H1 (cell line): ENCODE measurements around the gene PTGER3. TPM values are rescaled to one million over a fixed set of nuclear protein-coding genes. Genes with fewer than 3 reads are reported as not detected.

Source experiments
- ASH2L ChIP-seq: fragments of 200-600, 300-600 bp; sonication (generic); IDR thresholded peaks from one replicate; pipeline ENCODE4 v1.7.1; 2017; ENCODE audit warnings: low read length
- EZH2 ChIP-seq: fragments of 200-600 bp; sonication (generic); IDR thresholded peaks from 2 replicates; pipeline ENCODE4 v1.7.1; 2012; ENCODE audit warnings: low read depth, mild to moderate bottlenecking, moderate library complexity, low read length, inconsistent platforms; ENCODE audit not compliant: severe bottlenecking
- HDAC2 ChIP-seq, 2 experiments: fragments of 300-600 bp in 1 of 2; sonication (generic) in 1 of 2; IDR thresholded peaks; 2 replicates each; pipeline ENCODE4 v1.6.1; 2011 to 2012; ENCODE audit warnings: low read depth in 2 of 2, low read length in 2 of 2, mild to moderate bottlenecking in 2 of 2, moderate library complexity in 2 of 2, borderline replicate concordance in 1 of 2, inconsistent platforms in 1 of 2
- MAFK ChIP-seq: IDR thresholded peaks from 2 replicates; pipeline ENCODE4 v1.6.1; 2012; ENCODE audit warnings: low read depth, mild to moderate bottlenecking, improper control_type of control experiment, low read length
- NANOG ChIP-seq: IDR thresholded peaks from 2 replicates; pipeline ENCODE4 v1.6.1; 2011; ENCODE audit warnings: low read length, low read depth, mild to moderate bottlenecking, inconsistent platforms; ENCODE audit not compliant: insufficient read depth, poor library complexity, severe bottlenecking
- PHF8 ChIP-seq: fragments of 200-600 bp; sonication (generic); conservative IDR thresholded peaks from 2 replicates; pipeline ENCODE4 v1.7.1; 2012; ENCODE audit warnings: low read depth, mild to moderate bottlenecking, inconsistent platforms, low read length, moderate library complexity
- POLR2AphosphoS5 ChIP-seq: IDR thresholded peaks from 2 replicates; pipeline ENCODE4 v1.6.1; 2011; ENCODE audit warnings: low read depth, low read length
- RAD21 ChIP-seq, 2 experiments: IDR thresholded peaks in 1 of 2; conservative IDR thresholded peaks in 1 of 2; 2 replicates each; pipeline ENCODE4 v1.6.1; 2011; ENCODE audit warnings: low read depth in 2 of 2, low read length in 2 of 2, improper control_type of control experiment in 1 of 2, inconsistent platforms in 1 of 2, mild to moderate bottlenecking in 1 of 2, moderate library complexity in 1 of 2
- RFX5 ChIP-seq: IDR thresholded peaks from 2 replicates; pipeline ENCODE4 v1.6.1; 2011; ENCODE audit warnings: low read depth, low read length, improper control_type of control experiment, borderline replicate concordance
- RXRA ChIP-seq: IDR thresholded peaks from 2 replicates; pipeline ENCODE4 v1.6.1; 2011; ENCODE audit warnings: low read depth, mild to moderate bottlenecking, low read length, moderate library complexity; ENCODE audit not compliant: insufficient read depth
- SIN3A ChIP-seq, 2 experiments: IDR thresholded peaks in 1 of 2; conservative IDR thresholded peaks in 1 of 2; 2 replicates each; pipeline ENCODE4 v1.6.1; 2011 to 2012; ENCODE audit warnings: low read length in 2 of 2, improper control_type of control experiment in 1 of 2, low read depth in 1 of 2, mild to moderate bottlenecking in 1 of 2
- SIRT6 ChIP-seq: IDR thresholded peaks from one replicate; pipeline ENCODE4 v1.7.1; 2012; ENCODE audit warnings: low read length, inconsistent platforms
- SIX5 ChIP-seq: IDR thresholded peaks from 2 replicates; pipeline ENCODE4 v1.6.1; 2011; ENCODE audit warnings: mild to moderate bottlenecking, low read depth, low read length
- SP2 ChIP-seq: IDR thresholded peaks from 2 replicates; pipeline ENCODE4 v1.6.1; 2012; ENCODE audit warnings: mild to moderate bottlenecking, low read length, inconsistent platforms
- TAF1 ChIP-seq: IDR thresholded peaks from 2 replicates; pipeline ENCODE4 v1.6.1; 2011; ENCODE audit warnings: mild to moderate bottlenecking, low read depth, low read length
- ZNF274 ChIP-seq: IDR thresholded peaks from 2 replicates; pipeline ENCODE4 v1.7.0; 2012; ENCODE audit warnings: low read length, borderline replicate concordance; ENCODE audit errors: extremely low read depth
- polyA plus RNA-seq, 7 experiments: library from polyadenylated mRNA; depleted of rRNA in 3 of 7; stranded (reverse) in 5 of 7; unstranded in 2 of 7; fragments of >200 nt in 5 of 7; fragments of 200-250 nt in 2 of 7; gene quantifications; 1 replicate in 5 of 7; 2 replicates in 1 of 7; 4 replicates in 1 of 7; pipeline versions ENCODE4 v1.2.1 to v1.2.3, GENCODE V29; 2011 to 2013; ENCODE audit warnings: missing spikeins in 2 of 7, mixed read lengths in 2 of 7
- total RNA-seq: library from RNA; stranded (reverse); fragmentation: NEBNext Ultra II Directional; extraction: Animal tissue kit (Norgen Biotek cat#: 25700); gene quantifications from 2 replicates; pipeline ENCODE4 v1.2.1, GENCODE V29; 2021
- TF ChIP-seq, protein P1 (sequence below): IDR thresholded peaks from 2 replicates; pipeline ENCODE4 v1.6.1; 2011; ENCODE audit warnings: low read depth, mild to moderate bottlenecking, low read length; ENCODE audit not compliant: insufficient read depth
- TF ChIP-seq, protein P2 (sequence below): IDR thresholded peaks from 2 replicates; pipeline ENCODE4 v1.6.1; 2011; ENCODE audit warnings: low read length, improper control_type of control experiment

Gene PTGER3
- total and polyA plus RNA-seq, 2 of the 8 experiments (the other 6 are each of a cell fraction or from before 2014, with no cell fraction given), result 0.38 to 0.82 TPM

DNA sequence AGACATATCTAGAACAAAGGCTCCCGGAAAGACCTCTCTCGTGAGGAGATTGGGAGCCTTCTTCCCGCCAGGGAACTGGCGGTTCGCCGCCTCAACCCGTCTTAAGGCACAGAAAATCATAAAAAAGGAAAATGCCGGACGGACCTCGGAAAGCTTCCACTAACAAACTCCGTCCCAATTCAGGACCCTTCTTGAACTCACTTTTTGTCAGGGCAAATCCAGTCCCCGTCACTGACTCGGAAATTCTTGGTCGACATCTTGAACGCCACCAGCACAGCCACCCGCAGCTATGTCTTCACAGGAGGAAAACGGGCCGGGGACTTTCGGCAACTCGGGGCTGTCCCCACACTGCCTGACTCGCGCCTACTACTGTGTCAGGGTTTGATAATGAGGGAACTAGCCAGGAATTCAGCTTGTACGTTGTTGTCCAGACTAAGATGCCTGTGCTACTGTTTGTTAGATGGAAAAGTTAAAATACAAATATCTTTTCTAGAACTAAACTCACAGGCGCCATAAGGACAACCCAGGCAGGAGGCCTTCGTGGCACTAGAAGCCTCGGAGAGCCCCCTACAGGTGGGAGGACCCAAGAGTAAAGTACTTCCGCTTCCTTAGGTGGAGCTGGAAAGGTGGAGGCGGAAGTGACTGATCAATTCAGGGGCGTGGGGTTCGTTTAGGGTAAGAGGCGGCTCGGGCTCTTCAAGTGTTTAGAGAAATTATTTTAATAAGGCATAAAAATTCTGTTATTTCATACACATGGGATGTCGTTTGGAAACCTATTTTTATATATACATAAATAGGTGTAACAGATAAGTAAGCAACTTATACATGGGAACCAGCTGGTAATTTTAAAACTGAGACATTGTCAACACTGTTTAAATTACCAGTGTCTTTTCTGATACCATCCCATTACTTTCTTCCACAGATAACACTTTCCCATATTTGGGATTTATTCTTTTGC is 33.4 kb upstream of the PTGER3 start, which contains the start of gene ZRANB2 (continued):
- TF ChIP-seq RAD21 (IDR thresholded peaks at IDR 0.05 in 1 of 2, conservative IDR thresholded peaks at IDR 0.05 in 1 of 2; ENCODE audit: low read depth in 2 of 2, low read length in 2 of 2) (no peak), EZH2 (no peak), NANOG (no peak), ZNF274 (no peak), TAF1 (peak; percentile 91), SP2 (peak; percentile 36; the same call in 1 of the 2 replicates), HDAC2 (IDR thresholded peaks at IDR 0.05; ENCODE audit: borderline replicate concordance in 1 of 2, low read depth in 2 of 2, low read length in 2 of 2) (peak; percentile 43 to 51; a peak in 1 of 4 replicates), SIN3A (conservative IDR thresholded peaks at IDR 0.05 in 1 of 2, IDR thresholded peaks at IDR 0.05 in 1 of 2; ENCODE audit: low read depth in 1 of 2, low read length in 2 of 2) (peak; percentile 51 to 56; a peak in 1 of 4 replicates), PHF8 (peak; percentile 87), ASH2L (peak; percentile 81), POLR2AphosphoS5 (peak; percentile 88), SIRT6 (no peak), SIX5 (no peak), MAFK (no peak), RXRA (0 out of 2 replicates have a peak, but pooled peaks have one; percentile 7), RFX5 (no peak)
- TF ChIP-seq, protein P1, sequence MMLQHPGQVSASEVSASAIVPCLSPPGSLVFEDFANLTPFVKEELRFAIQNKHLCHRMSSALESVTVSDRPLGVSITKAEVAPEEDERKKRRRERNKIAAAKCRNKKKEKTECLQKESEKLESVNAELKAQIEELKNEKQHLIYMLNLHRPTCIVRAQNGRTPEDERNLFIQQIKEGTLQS, result peak; percentile 8; the same call in 1 of the 2 replicates
- TF ChIP-seq, protein P2, sequence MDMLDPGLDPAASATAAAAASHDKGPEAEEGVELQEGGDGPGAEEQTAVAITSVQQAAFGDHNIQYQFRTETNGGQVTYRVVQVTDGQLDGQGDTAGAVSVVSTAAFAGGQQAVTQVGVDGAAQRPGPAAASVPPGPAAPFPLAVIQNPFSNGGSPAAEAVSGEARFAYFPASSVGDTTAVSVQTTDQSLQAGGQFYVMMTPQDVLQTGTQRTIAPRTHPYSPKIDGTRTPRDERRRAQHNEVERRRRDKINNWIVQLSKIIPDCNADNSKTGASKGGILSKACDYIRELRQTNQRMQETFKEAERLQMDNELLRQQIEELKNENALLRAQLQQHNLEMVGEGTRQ, result no peak
